ENCODE data around the gene KIFC3.

The KIFC3 gene

GRCh38 chr16:57764341-57765159 is 37.7 kb downstream of the KIFC3 start:
- DNase-seq, result no peak

- DNase-seq, result no peak
These were observed 38.3 kb downstream of the KIFC3 start for GRCh38 chr16:57764006-57764340.

- DNase-seq, result no peak
These were observed 38.8 kb downstream of the KIFC3 start for GRCh38 chr16:57763285-57764005.

- no peak for DNase-seq
These were observed 39.8 kb downstream of the KIFC3 start for GRCh38 chr16:57762365-57763040.

GRCh38 chr16:57761957-57762356 is 40.3 kb downstream of the KIFC3 start:
- DNase-seq, result no peak

GRCh38 chr16:57761301-57761700 is 41.0 kb downstream of the KIFC3 start:
- DNase-seq, result no peak

GRCh38 chr16:57760357-57761160 is 41.7 kb downstream of the KIFC3 start:
- no peak for DNase-seq

- DNase-seq, result no peak
These were observed 42.5 kb downstream of the KIFC3 start for GRCh38 chr16:57759541-57760356.

GRCh38 chr16:57759131-57759530 is 43.2 kb downstream of the KIFC3 start:
- DNase-seq, result no peak

GRCh38 chr16:57758331-57759117 is 43.8 kb downstream of the KIFC3 start:
- DNase-seq, result no peak

GRCh38 chr16:57757883-57758282 is 44.4 kb downstream of the KIFC3 start:
- no peak for DNase-seq

- peak; percentile 91 for DNase-seq
These were observed 44.9 kb downstream of the KIFC3 start for GRCh38 chr16:57757326-57757786.

GRCh38 chr16:57756424-57757325 is 45.6 kb downstream of the KIFC3 start:
- DNase-seq, result no peak

GRCh38 chr16:57755726-57756423 is 46.4 kb downstream of the KIFC3 start:
- no peak for DNase-seq

GRCh38 chr16:57755061-57755684 is 47.1 kb downstream of the KIFC3 start:
- DNase-seq, result no peak

GRCh38 chr16:57754354-57755060 is 47.8 kb downstream of the KIFC3 start:
- DNase-seq, result no peak

GRCh38 chr16:57753448-57754353 is 48.6 kb downstream of the KIFC3 start:
- no peak for DNase-seq

All from stimulated activated CD4-positive, alpha-beta T cell treated with anti-CD3 and anti-CD28 coated beads, Interleukin-4, amount 100 ng/mL, for 24 hours (primary cell).